HL-60/S4 treated with phorbol 12-myristate 13-acetate at 8.2 ng/mL for 4 days and 3 days (cell line): ENCODE measurements around the gene OPA3.

Experiments used
- in situ Hi-C: fragments of 300-500 bp; cut with MboI; formaldehyde crosslinking; loops from 2 replicates; pipeline ENCODE4 v1.15.0; 2022; ENCODE audit warnings: low sequenced_read_pairs

OPA3 gene

DNA sequence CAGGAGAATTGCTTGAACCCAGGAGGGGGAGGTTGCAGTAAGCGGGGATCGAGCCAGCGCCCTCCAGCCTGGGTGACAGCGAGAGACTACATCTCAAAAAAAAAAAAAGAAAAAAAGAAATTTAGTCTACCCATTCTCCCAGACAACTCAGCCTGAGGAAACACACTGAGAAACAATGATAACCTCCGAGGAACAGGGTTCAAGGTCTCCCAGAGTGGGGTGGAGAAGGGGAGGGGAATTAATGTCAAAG is 78.7 kb downstream of the OPA3 start:
- in situ Hi-C loops, result no loop called here

DNA sequence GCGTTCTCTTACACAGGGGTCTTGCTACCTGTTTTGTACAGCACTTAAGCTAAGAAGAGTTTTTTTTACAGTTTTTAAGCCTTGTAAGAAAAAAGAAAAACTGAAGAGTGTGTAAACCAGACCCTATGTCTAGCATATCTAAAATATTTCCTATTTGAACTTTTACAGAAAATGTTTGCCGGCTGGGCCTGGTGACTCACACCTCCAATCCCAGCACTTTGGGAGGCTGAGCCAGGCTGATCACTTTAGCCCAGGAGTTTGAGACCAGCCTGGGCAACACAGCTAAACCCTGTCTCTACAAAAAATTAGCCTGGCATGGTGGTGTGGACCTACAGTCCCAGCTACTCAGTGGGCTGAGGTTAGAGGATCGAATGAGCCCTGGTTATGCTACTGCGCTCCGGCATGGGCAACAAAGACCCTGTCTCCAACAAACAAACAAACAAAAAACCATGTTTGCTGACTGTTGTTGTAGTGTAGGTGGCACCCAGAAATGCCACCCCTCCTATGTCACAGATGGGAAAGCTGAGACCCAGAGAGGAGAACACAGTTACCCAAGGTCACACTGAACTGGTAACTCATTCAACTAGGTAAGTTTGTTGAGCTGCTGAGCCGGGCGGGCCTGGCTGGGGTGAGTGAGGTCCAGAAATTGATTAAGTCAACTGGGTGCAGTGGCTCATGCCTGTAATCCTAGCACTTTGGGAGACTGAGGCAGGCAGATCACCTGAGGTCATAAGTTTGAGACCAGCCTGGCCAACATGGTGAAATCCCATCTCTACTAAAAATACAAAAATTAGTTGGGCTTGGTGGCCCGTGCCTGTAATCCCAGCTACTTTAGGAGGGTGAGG is 79.2 kb downstream of the OPA3 start:
- in situ Hi-C loops, result no loop called here

DNA sequence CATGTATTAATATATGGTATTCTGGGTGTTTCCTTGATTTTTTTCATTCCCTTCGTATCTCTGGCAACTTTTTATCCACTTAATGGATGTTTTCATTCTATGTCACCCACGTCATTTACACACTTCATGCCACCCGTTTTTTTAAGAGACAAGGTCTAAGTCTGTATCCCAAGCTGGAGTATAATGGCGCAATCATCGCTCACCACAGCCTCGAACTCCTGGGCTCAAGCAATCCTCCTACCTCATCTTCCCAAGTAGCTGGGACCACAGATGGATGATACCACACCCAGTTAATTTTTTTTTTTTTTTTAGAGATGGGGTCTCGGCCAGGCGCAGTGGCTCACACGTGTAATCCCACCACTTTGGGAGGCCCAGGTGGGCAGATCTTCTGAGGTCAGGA is 80.7 kb downstream of the OPA3 start:
- in situ Hi-C loops, result no loop called here

DNA sequence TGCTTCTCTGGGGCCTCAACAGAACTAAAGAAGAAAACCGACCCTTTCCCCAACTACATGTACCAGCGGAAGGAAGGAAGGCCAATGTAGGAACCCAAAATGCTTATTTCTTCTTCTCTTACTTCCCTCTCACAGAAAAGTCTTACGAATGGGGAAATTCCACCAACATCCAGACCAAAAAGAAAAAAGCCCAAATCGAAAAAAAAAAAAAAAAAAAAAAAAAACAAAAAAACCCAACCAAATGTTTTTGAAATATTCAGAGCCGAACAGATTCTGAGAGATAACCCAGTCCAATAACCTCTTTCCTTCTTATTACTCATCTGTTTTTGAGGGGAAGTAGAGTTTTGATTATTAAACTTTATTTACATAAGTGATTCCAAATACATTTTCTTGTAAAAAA is 82.5 kb downstream of the OPA3 start:
- in situ Hi-C loops, result no loop called here

DNA sequence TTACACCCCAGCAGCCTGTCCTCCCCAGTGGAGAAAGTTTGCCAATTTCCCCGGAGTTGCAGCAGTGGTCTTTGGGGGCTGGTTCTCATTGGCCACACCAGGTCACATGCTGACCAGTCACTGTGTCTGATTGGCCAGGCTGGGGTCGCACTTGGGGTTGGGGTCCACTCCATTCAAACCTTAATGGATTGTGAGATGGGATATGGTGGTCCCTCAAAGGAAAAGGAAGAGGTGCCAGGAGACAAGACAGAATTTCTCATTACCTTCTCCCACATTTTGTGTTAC is 82.9 kb downstream of the OPA3 start:
- in situ Hi-C loops, result no loop called here

DNA sequence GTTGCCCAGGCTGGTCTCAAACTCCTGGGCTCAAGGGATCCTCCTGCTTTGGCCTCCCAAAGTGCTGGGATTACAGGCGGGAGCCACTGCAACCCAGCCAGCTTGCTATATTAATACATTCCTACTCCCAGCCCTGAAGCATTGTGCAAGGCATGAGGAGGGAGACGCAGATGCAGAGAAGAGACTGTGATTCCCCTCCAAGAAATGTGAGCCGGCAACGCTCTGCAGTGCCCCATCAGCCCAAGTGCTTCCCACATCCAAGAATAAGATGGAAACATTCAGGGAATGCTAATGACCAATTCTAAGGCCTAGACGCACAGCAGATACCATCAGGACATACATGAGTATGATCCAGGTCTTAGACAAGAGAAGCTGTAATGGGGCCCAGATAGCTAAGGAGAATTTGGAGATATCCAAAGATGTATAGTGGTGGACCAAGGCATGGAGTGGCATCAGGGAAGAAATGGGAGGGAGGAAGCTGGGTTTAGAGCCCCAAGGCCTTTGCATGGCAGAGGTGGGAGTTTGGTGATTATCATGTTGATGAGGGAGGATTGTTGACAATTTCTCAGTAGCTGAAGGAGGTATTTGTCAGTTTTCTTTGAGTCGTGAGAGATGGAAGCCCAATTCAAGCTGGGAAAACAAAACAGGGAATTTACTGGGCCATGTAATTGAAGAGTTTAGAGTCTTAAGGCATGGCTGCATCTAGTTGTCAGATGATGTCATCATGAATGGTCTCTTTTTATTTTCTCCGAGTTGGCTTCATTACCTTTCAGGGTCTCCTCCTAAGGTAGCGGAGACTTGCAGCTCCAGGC is 83.5 kb downstream of the OPA3 start:
- in situ Hi-C loops, result no loop called here

DNA sequence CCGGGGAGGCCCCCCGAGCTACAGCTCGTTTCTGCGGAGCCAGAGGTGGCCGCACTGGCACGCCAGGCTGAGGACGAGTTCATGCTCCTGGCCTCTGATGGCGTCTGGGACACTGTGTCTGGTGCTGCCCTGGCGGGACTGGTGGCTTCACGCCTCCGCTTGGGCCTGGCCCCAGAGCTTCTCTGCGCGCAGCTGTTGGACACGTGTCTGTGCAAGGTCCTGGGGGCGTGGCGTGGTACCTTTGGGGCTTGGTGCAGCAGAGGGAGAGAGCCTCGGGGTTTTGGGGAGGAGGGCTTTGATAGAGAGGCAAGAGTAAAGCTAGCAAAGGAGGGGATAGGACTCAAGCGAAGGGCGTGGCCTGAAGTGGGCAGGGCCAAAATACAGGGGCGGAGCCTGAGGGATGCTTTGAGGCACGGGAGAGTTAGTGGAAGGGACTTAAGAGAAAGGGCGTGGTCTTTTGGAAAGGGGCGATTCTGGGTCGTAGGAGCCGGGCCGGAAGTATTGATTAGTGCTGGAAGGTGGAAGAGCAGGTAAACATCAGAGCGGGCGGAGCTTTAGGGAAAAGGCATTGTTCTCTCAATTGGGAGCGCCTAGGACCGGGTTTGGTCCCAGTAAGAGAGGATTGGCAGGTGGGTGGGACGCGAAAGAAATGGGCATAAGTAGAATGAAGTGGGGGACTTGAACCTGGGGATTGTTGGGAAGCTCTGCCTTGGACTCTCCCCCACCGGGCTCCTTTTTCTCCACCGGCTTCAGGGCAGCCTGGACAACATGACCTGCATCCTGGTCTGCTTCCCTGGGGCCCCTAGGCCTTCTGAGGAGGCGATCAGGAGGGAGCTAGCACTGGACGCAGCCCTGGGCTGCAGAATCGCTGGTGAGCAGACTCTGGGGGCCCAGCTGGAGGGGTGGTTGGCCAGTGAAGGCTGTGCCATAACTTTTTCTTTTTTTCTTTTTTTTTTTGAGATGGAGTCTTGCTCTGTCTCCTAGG is 85.1 kb downstream of the OPA3 start:
- in situ Hi-C loops, result no loop called here

DNA sequence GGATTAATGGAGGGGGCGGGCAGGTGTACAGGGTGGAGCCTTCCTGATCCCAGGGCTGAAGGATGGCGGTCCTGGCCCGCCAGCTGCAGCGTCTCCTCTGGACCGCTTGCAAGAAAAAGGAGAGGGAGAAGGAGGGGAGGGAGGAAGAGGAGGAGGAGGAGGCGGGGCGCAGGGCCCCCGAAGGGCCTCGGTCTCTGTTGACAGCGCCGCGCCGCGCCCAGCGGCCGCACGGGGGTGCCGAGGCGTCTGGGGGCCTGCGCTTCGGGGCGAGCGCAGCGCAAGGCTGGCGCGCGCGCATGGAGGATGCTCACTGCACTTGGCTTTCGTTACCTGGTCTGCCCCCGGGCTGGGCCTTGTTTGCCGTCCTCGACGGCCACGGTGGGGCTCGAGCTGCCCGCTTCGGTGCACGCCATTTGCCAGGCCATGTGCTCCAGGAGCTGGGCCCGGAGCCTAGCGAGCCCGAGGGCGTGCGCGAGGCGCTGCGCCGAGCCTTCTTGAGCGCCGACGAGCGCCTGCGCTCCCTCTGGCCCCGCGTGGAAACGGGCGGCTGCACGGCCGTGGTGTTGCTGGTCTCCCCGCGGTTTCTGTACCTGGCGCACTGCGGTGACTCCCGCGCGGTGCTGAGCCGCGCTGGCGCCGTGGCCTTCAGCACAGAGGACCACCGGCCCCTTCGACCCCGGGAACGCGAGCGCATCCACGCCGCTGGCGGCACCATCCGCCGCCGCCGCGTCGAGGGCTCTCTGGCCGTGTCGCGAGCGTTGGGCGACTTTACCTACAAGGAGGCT is 86.0 kb downstream of the OPA3 start, which contains the start of gene PPM1N:
Gene PPM1N (plus strand): TSS at position 33 of the 785 bp plus-strand sequence. CDS start 30 bp downstream, at position 63.
- in situ Hi-C loops, result no loop called here

DNA sequence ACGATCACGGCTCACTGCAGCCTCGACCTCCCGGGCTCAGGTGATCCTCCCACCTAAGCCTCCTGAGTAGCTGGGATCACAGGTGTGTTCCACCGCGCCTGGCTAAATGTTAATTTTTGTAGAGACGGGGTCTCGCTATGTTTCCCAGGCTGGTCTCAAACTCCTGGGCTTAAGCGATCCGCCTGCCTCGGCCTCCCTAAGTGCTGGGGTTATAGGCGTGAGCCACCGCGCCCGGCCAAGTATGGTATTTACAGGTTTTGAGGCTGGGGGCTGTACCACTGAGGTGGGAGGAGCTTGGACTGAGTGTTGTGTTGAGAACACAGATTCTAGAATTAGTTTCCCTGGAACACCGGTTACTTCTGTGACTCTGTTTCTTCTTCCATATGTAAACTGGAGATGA is 86.8 kb downstream of the OPA3 start:
- in situ Hi-C loops, result no loop called here

DNA sequence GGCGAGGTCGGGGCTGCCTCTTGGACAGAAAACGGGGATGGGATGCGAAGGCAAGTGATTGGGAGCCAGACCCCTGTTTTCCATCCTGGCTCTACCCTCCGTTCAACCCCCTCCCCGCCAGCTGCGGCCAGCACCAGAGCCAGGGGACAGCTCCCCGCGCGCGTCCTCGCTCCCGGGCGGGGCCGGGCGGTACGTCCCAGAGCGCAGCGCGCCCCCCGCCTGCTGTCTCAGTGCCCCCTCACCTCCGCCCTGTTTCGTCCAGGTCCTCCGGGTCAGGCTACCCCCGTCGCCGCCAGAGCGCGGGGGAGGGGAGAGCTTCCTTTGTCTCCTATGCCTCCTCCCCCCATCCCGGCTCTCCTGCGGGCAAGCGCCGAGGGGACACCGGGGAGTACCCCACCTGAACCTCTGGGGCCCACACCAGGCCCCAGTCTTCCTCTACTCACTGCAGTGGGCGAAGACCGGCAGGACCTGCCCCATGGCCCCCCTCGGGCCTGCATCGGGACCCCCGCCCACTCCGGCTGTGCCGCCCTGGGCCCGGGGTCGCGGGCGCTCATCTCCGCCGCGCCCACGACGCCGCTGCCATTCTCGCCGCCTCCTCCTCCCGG is 88.2 kb downstream of the OPA3 start:
- in situ Hi-C loops, result no loop called here

DNA sequence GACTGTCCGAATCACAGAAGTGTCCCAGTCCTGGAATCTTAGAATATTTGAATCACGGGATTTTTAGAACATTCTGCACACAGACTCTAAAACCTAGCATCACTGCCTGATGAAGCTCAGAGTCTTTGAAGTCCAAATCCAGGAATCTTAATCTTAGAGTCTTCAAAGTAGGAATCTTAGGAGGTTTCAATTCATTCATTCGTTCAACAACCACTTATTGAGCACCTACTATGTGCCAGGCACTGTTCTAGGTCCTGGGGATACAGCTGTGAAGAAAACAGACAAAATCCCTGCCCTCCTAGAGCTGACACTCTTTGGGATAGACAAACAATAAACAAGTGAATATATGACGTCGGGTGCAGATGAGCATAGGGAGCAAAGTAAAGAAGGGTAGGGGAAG is 89.4 kb downstream of the OPA3 start:
- in situ Hi-C loops, result no loop called here

- in situ Hi-C loops, result no loop called here
These were observed 90.2 kb downstream of the OPA3 start for GRCh38 chr19:45494261-45494916.

- in situ Hi-C loops, result no loop called here
These were observed 91.8 kb downstream of the OPA3 start for GRCh38 chr19:45492627-45493470.

GRCh38 chr19:45492137-45492626 is 92.4 kb downstream of the OPA3 start:
- in situ Hi-C loops, result no loop called here

DNA sequence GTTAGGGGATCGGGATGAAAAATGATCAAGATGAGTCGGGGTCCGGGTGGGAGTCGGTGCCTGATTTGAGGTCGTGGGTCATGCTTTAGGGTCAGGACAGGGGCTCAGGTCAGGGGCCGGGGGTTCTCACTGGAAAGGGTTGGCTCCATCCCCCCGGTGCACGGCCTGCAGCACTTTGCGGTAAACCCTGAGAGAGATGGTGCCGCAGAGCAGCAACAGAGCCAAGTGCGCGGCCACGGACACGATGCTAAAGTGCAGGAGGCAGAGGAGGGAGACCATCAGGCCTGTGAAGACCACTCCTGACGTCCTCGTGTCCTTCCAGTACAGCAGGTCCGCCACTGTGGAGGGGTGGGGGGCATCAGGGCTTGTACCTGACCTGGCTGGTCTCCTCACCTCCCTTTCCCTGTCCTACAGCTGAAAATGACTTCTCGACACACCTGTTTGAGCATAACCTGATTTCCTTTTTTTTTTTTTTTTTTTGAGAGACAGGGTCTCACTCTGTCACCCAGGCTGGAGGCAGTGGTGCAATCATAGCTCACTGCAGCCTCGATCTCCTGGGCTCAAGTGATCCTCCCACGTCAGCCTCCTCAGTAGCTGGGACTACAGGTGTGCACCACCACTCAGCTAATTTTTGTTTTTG is 95.3 kb downstream of the OPA3 start:
- in situ Hi-C loops, result no loop called here

DNA sequence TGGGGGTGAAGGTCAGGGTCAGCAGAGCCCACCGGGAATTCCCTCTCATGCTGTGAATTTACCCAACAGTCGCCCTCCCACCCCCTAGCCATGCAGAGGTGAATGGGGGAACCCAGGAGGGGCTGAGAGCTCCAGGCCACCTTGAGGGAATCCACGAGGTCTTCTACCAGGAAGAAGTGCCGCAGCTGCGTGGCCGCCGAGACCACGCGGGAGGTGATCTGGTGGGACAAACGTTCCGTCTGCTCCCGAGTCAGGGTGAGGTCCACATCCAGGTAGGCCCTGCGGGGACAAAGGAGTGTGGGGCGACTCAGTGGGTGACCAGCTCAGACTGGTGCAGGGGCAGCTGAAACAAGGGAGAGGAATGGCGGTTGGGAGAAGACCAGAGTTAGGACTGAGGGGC is 95.9 kb downstream of the OPA3 start:
- in situ Hi-C loops, result no loop called here

- in situ Hi-C loops, result no loop called here
These were observed 99.1 kb downstream of the OPA3 start for GRCh38 chr19:45485305-45486077.
